Measurements from ENCODE around the gene RNF113B. TPM values are rescaled to one million over a fixed set of nuclear protein-coding genes. Genes with fewer than 3 reads are reported as not detected.
A peak's percentile ranks its signal among the peaks of the same experiment; 100 is the strongest.

RNF113B gene
- total RNA-seq, 4 donors from 2014 or later, result not detected

- H3K36me3 ChIP-seq, result peaks cover 4% of the 10 kb centered on the region
- DNase-seq (ENCODE audit: low spot score in 2 of 2), result no peak
- WGBS, result 63% methylated on average over 7 of the region's 7 CpGs
- peaks cover 26% of the 10 kb centered on the region for H3K4me1 ChIP-seq
- no peak for TF ChIP-seq CTCF (IDR thresholded peaks at IDR 0.05)
- no peak for TF ChIP-seq POLR2A (IDR thresholded peaks at IDR 0.05)
- no peak overlapping the region for H3K27ac ChIP-seq
- H3K27me3 ChIP-seq, result no peaks in the 10 kb centered on the region
- H3K9me3 ChIP-seq, result no peaks in the 10 kb centered on the region
- H3K4me3 ChIP-seq, result no peak overlapping the region
Measured at GRCh38 chr13:98216711-98217285, 39.7 kb upstream of the RNF113B start.

GRCh38 chr13:98216135-98216565, 39.1 kb upstream of the RNF113B start:
- DNase-seq (ENCODE audit: low spot score in 2 of 2), result no peak
- no peaks in the 10 kb centered on the region for H3K9me3 ChIP-seq
- H3K4me1 ChIP-seq, result peaks cover 26% of the 10 kb centered on the region
- no peaks in the 10 kb centered on the region for H3K27me3 ChIP-seq
- 25% methylated on average over 4 of the region's 4 CpGs for WGBS
- H3K27ac ChIP-seq, result no peak overlapping the region
- no peak overlapping the region for H3K4me3 ChIP-seq
- H3K36me3 ChIP-seq, result peaks cover 4% of the 10 kb centered on the region
- no peak for TF ChIP-seq EP300 (IDR thresholded peaks at IDR 0.05)

- no peaks in the 10 kb centered on the region for H3K27me3 ChIP-seq
- no peak overlapping the region for H3K27ac ChIP-seq
- H3K9me3 ChIP-seq, result no peaks in the 10 kb centered on the region
- TF ChIP-seq POLR2A (IDR thresholded peaks at IDR 0.05), result no peak
- TF ChIP-seq EP300 (IDR thresholded peaks at IDR 0.05), result no peak
- no peak for TF ChIP-seq POLR2AphosphoS5 (IDR thresholded peaks at IDR 0.05)
- no peak for TF ChIP-seq CTCF (IDR thresholded peaks at IDR 0.05)
- DNase-seq (ENCODE audit: low spot score in 2 of 2), result no peak
- H3K4me3 ChIP-seq, result no peak overlapping the region
- peaks cover 4% of the 10 kb centered on the region for H3K36me3 ChIP-seq
- H3K4me1 ChIP-seq, result peaks cover 22% of the 10 kb centered on the region
- WGBS, result 92% methylated on average over 6 of the region's 6 CpGs
Measured at GRCh38 chr13:98215508-98215907, 38.4 kb upstream of the RNF113B start.

GRCh38 chr13:98214707-98215106, 37.6 kb upstream of the RNF113B start:
- 58% methylated on average over 6 of the region's 6 CpGs for WGBS
- DNase-seq (ENCODE audit: low spot score in 2 of 2), result no peak
- Histone ChIP-seq H3K9me3 (no peaks in the 10 kb centered on the region), H3K27ac (peak overlapping the region; percentile 5), H3K27me3 (no peaks in the 10 kb centered on the region), H3K4me1 (peaks cover 19% of the 10 kb centered on the region), H3K36me3 (peaks cover 4% of the 10 kb centered on the region), H3K4me3 (no peak overlapping the region)
- TF ChIP-seq POLR2A (IDR thresholded peaks at IDR 0.05), result no peak
- TF ChIP-seq EP300 (IDR thresholded peaks at IDR 0.05), result no peak
- no peak for TF ChIP-seq CTCF (IDR thresholded peaks at IDR 0.05)
- no peak for TF ChIP-seq POLR2AphosphoS5 (IDR thresholded peaks at IDR 0.05)

GRCh38 chr13:98214008-98214643, 37.1 kb upstream of the RNF113B start:
- Histone ChIP-seq H3K27ac (no peak overlapping the region), H3K9me3 (no peaks in the 10 kb centered on the region), H3K4me1 (peaks cover 19% of the 10 kb centered on the region), H3K36me3 (peaks cover 4% of the 10 kb centered on the region), H3K27me3 (no peaks in the 10 kb centered on the region), H3K4me3 (no peak overlapping the region)
- TF ChIP-seq POLR2AphosphoS5 (IDR thresholded peaks at IDR 0.05), result no peak
- WGBS, result 45% methylated on average over 12 of the region's 16 CpGs
- DNase-seq (ENCODE audit: low spot score in 2 of 2), result no peak

- no peak for DNase-seq (ENCODE audit: low spot score in 2 of 2)
- WGBS, result 86% methylated on average over 8 of the region's 8 CpGs
- H3K27ac ChIP-seq, result no peak overlapping the region
Measured at GRCh38 chr13:98213354-98213753, 36.3 kb upstream of the RNF113B start.

More at GRCh38 chr13:98213354-98213753, 36.3 kb upstream of the RNF113B start:
- H3K27me3 ChIP-seq, result no peaks in the 10 kb centered on the region
- peaks cover 19% of the 10 kb centered on the region for H3K4me1 ChIP-seq
- TF ChIP-seq CTCF (IDR thresholded peaks at IDR 0.05), result no peak
- TF ChIP-seq EP300 (IDR thresholded peaks at IDR 0.05), result no peak
- TF ChIP-seq POLR2AphosphoS5 (IDR thresholded peaks at IDR 0.05), result no peak
- no peak for TF ChIP-seq POLR2A (IDR thresholded peaks at IDR 0.05)
- no peaks in the 10 kb centered on the region for H3K9me3 ChIP-seq
- no peak overlapping the region for H3K4me3 ChIP-seq
- peaks cover 4% of the 10 kb centered on the region for H3K36me3 ChIP-seq

All from suprapubic skin (tissue), 4 donors.